Gastroesophageal sphincter (tissue), 4 donors: ENCODE results near the gene LHX6. TPM values are rescaled to one million over a fixed set of nuclear protein-coding genes. Genes with fewer than 3 reads are reported as not detected.

Experiments
- ATAC-seq: fragments of 150-250 bp; one replicate; pipeline ENCODE4 v1.9.1; 2016; ENCODE audit warnings: mild to moderate bottlenecking, moderate library complexity
- H3K27ac ChIP-seq, 4 donors: fragments of 200-600 bp; sonication (generic) in 3 of 4; 1 replicate in 3 of 4; 2 replicates in 1 of 4; pipeline ENCODE4 v1.5.1; 2016 to 2019
- H3K27me3 ChIP-seq: fragments of 200-600 bp; sonication (generic); one replicate; pipeline ENCODE4 v1.5.1; 2019
- H3K36me3 ChIP-seq, 2 donors: fragments of 200-600 bp; sonication (generic); one replicate each; pipeline ENCODE4 v1.5.1; 2019; ENCODE audit warnings: control low read depth in 1 of 2
- H3K4me1 ChIP-seq, 3 donors: fragments of 200-600 bp; sonication (generic); 1 replicate in 2 of 3; 2 replicates in 1 of 3; pipeline ENCODE4 v1.5.1; 2016 to 2019; ENCODE audit warnings: control low read depth in 2 of 3
- H3K4me3 ChIP-seq, 2 donors: fragments of 200-600 bp; sonication (generic); one replicate each; pipeline ENCODE4 v1.5.1; 2019; ENCODE audit warnings: mild to moderate bottlenecking in 1 of 2, moderate library complexity in 1 of 2
- H3K9me3 ChIP-seq, 3 donors: fragments of 200-600 bp; sonication (generic); one replicate each; pipeline ENCODE4 v1.5.1; 2017 to 2019; ENCODE audit warnings: control low read depth in 2 of 3
- CTCF ChIP-seq, 4 experiments: fragments of 200-600 bp in 2 of 4; fragments of 450-650 bp in 2 of 4; sonication (generic) in 1 of 4; IDR thresholded peaks; one replicate each; pipeline ENCODE4 v1.5.1; 2017 to 2019; ENCODE audit warnings: antibody characterized with exemption in 4 of 4, mild to moderate bottlenecking in 2 of 4, moderate library complexity in 2 of 4
- EP300 ChIP-seq: sonication (generic); formaldehyde crosslinking; IDR thresholded peaks from one replicate; pipeline ENCODE4 v1.6.1; 2017; ENCODE audit warnings: antibody characterized with exemption, mild to moderate bottlenecking
- POLR2A ChIP-seq, 2 donors: fragments of 450-650 bp; IDR thresholded peaks; one replicate each; pipeline ENCODE4 v1.6.1; 2017; ENCODE audit warnings: antibody characterized with exemption in 2 of 2, mild to moderate bottlenecking in 2 of 2, moderate library complexity in 1 of 2
- POLR2AphosphoS5 ChIP-seq: sonication (generic); formaldehyde crosslinking; IDR thresholded peaks from one replicate; pipeline ENCODE4 v1.6.1; 2017; ENCODE audit warnings: antibody characterized with exemption
- WGBS, 2 donors: methylation state at CpG; one replicate each; pipeline ENCODE4 v1.1.5; 2018; ENCODE audit warnings: low coverage in 1 of 2; 5-methylcytosine and 5-hydroxymethylcytosine counted together
- total RNA-seq, 4 donors: library from RNA; depleted of rRNA; stranded (reverse); fragments of >200 nt; gene quantifications; one replicate each; pipeline ENCODE4 v1.1.0, GENCODE V29; 2016

The LHX6 gene
- total RNA-seq, 4 donors from 2014 or later: 1.7 to 13.0 (median 4.9) TPM

GRCh38 chr9:122213589-122214413 is 15.0 kb downstream of the LHX6 start:
- Histone ChIP-seq H3K9me3 (no peaks in the 10 kb centered on the region), H3K27ac (no peak overlapping the region), H3K4me1 (peaks cover 0 to 19% (median 10%) of the 10 kb centered on the region in 3 donors), H3K4me3 (peak overlapping the region in 1 of 2 donors; percentile 46), H3K36me3 (no peaks in the 10 kb centered on the region), H3K27me3 (peaks cover 100% of the 10 kb centered on the region)
- ATAC-seq: peak; percentile 42
- WGBS, 2 donors: no CpG with 5 or more reads among the region's 93 CpGs
- no peak for TF ChIP-seq CTCF (IDR thresholded peaks at IDR 0.05)
- no peak for TF ChIP-seq POLR2AphosphoS5
- TF ChIP-seq EP300: no peak
- TF ChIP-seq POLR2A (IDR thresholded peaks at IDR 0.05): no peak

GRCh38 chr9:122213102-122213588 is 15.6 kb downstream of the LHX6 start:
- peak overlapping the region in 1 of 2 donors; percentile 46 for H3K4me3 ChIP-seq
- 62 to 73% methylated on average over 3 to 4 of the region's 20 CpGs for WGBS, 2 donors
- no peaks in the 10 kb centered on the region for H3K36me3 ChIP-seq
- TF ChIP-seq CTCF (IDR thresholded peaks at IDR 0.05) (no peak), EP300 (no peak), POLR2AphosphoS5 (no peak), POLR2A (IDR thresholded peaks at IDR 0.05) (no peak)
- ATAC-seq: no peak
- H3K4me1 ChIP-seq: peaks cover 0 to 17% (median 10%) of the 10 kb centered on the region in 3 donors
- H3K9me3 ChIP-seq: no peaks in the 10 kb centered on the region
- H3K27ac ChIP-seq: no peak overlapping the region
- peaks cover 93% of the 10 kb centered on the region for H3K27me3 ChIP-seq

GRCh38 chr9:122212473-122213004 is 16.2 kb downstream of the LHX6 start:
- 78 to 100% methylated on average over 1 to 6 of the region's 7 CpGs for WGBS, 2 donors
- H3K4me3 ChIP-seq: no peak overlapping the region

GRCh38 chr9:122209451-122209850 is 19.3 kb downstream of the LHX6 start:
- Histone ChIP-seq H3K36me3 (no peaks in the 10 kb centered on the region), H3K27me3 (peaks cover 64% of the 10 kb centered on the region), H3K9me3 (no peaks in the 10 kb centered on the region), H3K4me3 (no peak overlapping the region), H3K27ac (no peak overlapping the region), H3K4me1 (peaks cover 0 to 15% (median 10%) of the 10 kb centered on the region in 3 donors)
- no peak for ATAC-seq
- WGBS, 2 donors: 80% methylated on average over 1 of the region's 12 CpGs; no CpG with 5 or more reads in 1 of the 2 donors
- TF ChIP-seq EP300 (no peak), CTCF (IDR thresholded peaks at IDR 0.05) (no peak), POLR2AphosphoS5 (no peak), POLR2A (IDR thresholded peaks at IDR 0.05) (no peak)

More at GRCh38 chr9:122212473-122213004, 16.2 kb downstream of the LHX6 start:
- Histone ChIP-seq H3K36me3 (no peaks in the 10 kb centered on the region), H3K4me1 (peaks cover 0 to 17% (median 10%) of the 10 kb centered on the region in 3 donors), H3K9me3 (no peaks in the 10 kb centered on the region), H3K27me3 (peaks cover 93% of the 10 kb centered on the region), H3K27ac (no peak overlapping the region)
- TF ChIP-seq POLR2AphosphoS5: no peak
- TF ChIP-seq CTCF (IDR thresholded peaks at IDR 0.05): no peak
- no peak for TF ChIP-seq POLR2A (IDR thresholded peaks at IDR 0.05)
- TF ChIP-seq EP300: no peak
- ATAC-seq: no peak
